HG02884 (cell line): ENCODE results near the gene SLC49A3.
"Not testable (repeated sequence)": the region's sequence is repeated elsewhere in the genome, so short reads cannot be mapped to it uniquely, and the experiment has no call there.

Experiments used
- ATAC-seq: cut with Tn5 transposase; IDR thresholded peaks from one replicate; pipeline ENCODE4 v1.9.1; 2021; ENCODE audit warnings: mild to moderate bottlenecking, moderate library complexity; ENCODE audit not compliant: unreplicated experiment

Gene SLC49A3

DNA sequence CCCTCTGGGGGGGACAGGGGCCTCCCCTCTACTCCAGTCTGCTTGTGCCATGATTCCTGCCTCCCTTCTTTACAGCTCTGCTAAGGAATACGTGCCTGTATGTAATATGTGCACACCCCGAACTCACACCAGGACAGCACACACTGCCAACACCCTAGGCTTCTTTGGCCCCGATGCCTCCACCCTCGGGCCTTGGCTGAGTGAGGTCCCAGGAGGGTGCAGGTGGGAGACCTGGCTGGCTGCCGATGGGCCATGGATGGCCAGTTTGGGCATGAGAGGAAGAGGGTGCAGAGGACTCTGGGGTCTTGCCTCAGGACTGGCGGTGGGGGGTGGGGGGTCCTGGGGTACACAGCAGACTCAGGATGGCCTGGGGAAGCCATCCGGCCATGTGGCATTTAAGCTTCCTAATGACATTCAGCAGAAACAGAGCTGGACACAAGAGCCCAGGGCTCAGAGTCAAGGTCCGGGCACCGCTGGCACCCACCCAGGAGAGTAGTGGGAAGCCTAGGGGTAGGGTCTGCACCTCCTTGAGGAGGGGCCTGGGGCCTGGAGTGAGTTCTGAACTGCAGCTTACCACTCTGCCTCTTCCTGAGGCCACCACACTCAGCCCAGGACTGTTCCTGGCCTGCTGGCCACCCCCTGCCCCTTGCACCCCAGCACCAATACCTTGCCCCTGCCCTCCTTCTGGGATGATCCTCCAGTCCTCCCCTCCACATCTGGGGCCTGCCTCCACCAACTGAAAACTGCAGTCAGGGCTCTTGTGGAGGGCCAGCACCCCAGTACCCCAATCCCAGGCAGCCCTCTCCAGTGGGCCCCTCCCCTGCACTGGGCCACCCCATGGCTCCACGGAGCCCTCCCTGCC lies 14.6 kb upstream of the SLC49A3 start:
- ATAC-seq, result no peak

DNA sequence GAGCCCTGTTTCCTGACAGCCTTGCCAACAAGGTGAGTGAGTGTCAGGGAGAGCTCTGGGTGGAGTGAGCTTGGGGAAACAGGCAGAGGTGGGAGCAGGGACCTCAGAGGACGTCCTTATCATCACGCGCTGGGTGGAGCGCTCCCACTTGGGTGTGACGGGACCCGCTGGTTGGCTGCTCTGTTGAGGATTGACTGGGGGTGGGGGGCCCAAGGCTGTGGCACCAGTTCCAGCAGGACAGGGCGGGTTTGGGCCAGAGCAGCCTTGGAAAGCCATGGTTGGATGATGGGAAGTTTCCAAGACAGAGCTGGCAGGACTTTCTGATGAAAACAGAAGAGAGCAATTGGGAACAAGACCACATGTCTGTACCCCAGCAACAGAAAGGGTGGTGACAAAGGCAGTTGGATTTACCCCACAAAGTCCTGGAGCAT lies 13.7 kb upstream of the SLC49A3 start:
- ATAC-seq, result no peak

DNA sequence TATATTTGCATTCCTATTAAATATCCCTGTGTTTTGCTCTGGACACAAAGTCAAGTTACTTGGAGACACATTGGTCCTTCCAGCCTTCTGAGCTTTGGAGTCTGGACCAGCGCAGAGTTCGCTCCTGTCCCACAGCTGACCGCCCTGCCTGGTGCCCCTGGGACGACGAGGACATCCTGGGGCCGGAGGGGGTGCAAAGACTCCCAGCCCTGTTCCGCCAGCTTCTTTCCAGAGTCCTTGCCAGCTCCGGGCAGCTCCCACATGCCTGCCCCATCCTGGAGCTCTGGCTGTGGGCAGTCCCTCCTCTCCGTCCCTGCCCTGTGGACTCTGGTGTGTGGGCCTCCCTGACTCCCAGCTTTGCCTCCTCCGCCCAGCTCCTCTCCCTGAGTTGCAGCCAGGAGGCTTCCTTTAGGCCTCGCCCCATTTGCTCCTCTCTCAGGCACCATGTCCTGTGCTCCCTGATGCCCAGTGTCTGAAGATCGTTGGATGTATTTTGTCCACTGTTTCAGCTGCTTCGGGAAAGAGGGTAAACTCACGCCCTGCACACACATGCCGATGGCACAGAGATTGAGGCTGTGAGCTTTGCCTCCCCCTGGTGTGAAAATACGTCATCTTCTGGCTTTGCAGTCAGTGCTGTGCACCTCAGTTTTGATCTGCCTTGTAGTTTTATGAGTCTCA lies 11.8 kb upstream of the SLC49A3 start:
- no peak for ATAC-seq

DNA sequence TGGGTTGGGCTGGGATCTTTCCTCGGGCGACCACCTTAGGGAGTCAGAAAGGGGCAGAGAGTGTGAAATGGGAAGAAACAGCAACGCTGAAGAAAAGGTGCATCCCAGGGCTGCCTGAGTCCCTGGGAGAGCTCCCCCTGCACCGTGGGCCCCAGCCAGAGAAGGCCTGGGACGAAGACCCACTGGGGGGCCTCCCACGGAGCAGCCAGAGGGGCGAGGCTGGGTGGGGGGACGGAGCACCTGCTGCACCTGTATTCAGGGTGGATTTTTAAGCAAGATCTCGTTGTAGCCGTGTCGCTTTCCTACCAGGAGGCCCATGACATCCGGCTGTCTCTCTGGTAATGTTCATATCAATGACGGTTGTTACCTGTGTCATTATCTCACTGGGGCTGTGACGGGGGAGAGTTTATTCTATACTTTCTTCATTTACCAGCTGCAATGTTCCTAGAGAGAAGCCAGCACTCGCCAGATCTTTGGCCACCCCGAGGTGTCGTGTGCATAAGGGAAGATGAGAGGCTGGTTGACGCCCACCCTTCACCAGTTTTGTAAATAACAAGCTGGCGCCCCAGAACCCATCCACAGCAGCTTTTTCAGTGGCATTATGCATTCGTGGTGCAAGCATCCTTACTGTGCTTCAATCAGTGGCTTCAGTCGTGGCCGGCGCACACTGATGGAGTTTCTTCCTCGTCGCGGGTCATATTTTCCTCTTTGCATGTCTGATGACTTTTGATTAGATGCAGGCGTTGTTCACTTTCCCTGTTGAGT lies 11.0 kb upstream of the SLC49A3 start:
- no peak for ATAC-seq

DNA sequence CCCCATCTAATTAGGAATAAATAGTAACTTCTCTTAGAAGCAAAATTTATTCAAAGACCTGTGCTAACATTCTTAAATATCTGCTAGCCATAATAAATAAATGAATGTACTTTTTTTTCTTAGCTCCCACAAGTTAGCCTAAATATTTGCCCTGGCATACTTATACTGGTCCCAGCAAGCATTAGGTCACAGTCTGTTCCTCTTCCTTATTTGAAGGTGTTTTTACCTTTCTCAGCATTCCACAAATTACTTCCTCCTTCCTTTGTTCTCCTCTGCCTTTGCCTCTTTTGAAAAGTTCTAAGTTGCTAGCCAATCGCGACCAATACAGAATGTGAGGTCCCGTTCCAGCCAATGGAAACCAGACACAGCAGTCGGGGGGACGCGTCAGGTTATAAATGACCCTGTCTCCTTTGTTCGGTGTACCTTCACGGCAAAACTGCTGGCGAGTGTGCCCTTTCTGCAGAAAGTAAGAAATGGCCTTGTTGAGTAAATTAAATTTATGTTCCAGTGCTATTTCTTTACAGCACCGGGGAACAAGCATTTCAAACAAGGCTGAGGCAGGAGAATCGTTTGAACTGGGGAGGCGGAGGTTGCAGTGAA lies 5.5 kb upstream of the SLC49A3 start:
- ATAC-seq, result not testable (repeated sequence)

DNA sequence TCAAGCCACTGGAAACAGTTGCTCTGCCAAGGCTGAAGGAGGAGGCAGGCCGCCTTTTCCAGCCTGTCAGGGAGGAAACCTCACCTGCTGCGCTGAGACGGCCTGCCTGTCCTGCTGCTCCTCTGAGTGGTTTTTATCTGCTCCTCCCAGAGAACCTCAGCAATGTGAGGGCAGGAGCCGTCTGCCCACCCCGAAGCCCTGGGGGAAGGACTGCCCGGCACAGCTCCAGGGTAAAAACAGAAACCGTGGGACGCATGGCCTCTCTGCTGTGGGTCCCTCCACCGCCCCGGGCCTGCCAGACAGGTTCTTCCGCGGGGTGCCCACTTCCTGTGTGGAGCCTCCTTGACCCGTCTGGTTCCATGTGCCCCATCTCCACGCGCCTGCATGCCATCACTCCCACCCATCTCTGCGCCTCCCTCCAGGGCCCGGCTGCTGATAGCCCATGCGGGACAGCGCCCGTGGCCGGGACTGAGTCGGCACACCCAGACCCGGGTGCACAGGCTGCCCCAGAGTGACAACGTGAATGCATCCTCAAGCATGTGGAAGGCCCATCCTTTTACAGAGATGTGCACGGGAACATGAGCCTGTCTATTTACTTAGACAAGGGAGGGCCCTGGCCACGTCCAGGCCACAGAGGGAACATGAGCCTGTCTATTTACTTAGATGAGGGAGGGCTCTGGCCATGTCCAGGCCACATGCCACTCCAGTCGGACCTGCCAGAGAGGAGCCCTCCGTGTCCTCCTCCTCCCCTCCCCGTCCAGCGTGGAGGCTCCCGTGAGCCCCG lies 4.0 kb upstream of the SLC49A3 start:
- no peak for ATAC-seq

DNA sequence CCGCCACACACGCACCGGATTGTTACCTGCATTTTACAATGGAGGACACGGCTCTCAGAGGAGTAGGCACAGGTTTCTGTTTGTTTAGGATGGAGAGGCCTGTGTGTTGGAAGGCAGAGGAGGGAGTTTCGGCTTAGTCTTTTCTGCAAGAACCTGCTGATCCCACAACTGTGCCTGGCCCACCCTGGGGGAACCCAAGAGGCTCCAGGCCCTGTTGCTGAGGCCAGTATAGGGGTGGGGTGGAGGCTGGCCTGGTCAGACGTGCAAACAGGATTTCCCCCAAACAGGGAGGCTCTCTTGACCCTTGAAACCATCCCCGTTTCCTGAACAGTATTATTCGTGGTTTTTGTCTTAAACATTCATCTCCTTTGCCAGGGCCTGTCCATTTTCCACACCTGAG lies 772 bp upstream of the SLC49A3 start:
- no peak for ATAC-seq

DNA sequence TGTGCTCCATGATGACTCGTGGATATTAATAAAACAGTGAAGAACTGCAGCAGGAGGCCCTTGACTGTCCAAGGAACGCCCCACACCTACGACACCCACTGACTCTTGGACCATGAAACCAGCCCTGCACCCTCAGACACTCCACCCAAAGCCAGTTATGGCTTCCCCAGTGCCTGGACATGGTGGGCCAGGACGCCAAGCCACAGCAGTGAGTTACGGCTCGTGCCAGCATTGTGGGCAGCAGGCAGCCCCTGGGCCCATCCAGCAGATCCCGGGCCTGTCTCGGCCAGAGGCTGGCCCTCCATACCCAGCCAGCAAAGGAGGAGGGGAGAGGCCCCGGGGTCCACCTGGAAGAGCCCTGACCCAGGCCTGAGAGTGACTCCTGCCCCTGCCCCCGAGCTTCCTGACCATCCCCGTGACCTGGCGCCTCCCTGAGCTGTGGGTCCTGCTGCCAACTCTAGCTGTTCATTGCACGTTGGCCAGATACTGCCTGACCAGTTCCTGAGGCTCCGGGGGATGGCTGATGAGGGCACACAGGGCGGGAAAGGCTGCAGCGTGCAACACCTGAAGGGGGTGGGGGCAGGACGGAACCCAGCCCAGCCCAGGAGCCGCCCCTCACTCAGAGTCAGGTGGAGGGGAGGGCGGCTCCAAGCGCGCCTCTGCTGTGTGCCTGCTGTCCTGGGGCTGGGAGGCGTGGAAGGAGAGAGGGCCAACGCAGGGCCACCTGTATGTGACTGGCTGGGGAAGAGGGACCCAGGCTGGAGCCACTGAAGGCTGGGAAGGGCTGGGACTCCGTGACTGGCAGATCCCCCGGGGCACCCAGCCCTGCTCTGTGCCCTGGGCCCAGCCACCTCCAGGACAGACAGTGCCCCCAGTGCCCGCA lies 739 bp downstream of the SLC49A3 start:
- no peak for ATAC-seq

DNA sequence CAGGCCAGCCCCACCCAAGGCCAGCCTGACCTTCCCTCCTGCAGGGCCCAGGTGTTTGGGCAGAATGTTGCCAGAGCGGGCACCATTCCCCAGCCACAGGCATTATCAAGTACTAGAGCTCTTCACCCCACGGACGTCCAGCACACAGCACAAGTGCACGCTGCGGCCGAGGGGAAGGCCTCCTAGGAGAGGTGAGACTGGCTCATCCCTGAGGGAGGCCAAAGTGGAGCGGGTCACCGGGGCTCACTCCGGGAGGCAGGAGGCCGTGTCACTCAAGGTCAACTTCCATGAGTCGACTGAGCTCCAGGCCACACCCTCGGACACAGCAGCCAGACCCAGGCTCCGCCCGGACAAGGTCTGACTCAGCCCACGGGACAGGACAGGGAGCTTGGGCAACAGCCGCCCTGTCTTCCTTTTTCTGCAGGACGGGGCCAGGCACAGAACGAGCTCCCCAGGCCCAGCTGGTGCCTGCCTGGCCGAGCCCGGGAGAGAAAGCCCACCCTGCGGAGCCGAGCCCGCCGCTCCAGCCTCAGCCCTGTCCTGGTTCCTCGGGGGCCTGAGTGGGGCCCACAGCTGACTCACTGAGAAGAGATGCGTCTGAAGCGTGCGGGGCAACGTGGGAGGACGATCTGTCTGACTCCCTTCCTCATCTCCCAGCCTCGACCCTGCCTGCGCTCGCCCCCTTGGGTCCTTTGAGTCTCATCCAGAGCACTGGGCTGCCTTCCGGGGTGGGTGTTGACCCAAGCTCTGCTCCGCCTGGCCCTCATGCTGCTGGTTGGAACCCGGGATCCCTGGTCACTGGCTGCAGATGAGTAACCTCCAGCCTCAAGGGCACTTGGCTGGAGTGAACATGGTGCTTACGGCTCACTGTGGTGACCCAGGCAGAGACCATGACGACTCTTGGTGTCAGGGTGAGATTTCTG lies 1.6 kb downstream of the SLC49A3 start:
- ATAC-seq, result no peak

DNA sequence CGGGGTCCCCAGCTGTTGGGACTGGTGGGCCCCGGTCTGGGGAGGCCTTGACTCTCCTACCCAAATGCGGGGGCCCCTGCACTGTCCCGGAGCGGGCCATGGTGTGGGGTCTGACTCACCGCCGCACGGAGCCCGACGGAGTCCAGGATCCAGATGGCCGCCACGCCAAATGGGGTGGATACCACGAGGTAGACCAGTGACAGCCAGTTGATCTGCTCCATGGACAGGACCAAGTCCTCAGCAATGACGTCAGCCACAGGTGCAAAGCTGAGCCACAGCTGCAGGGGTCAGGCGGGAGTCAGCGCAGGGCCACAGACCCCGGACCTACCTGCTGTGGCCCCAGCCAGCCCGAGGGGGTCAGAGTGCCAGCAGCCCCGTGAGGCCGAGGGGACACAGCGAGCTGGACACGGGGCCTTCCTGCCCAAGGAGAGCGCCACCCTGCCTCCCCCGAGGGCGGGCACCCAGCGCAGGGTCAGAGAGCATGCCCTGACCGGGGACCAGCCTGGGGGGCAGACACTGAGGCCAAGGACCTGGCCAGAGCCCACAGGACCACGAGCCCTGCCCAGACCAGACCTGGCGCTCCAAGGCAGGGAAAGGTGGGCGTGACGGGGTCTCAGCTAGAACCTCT lies 2.4 kb downstream of the SLC49A3 start:
- ATAC-seq, result no peak

DNA sequence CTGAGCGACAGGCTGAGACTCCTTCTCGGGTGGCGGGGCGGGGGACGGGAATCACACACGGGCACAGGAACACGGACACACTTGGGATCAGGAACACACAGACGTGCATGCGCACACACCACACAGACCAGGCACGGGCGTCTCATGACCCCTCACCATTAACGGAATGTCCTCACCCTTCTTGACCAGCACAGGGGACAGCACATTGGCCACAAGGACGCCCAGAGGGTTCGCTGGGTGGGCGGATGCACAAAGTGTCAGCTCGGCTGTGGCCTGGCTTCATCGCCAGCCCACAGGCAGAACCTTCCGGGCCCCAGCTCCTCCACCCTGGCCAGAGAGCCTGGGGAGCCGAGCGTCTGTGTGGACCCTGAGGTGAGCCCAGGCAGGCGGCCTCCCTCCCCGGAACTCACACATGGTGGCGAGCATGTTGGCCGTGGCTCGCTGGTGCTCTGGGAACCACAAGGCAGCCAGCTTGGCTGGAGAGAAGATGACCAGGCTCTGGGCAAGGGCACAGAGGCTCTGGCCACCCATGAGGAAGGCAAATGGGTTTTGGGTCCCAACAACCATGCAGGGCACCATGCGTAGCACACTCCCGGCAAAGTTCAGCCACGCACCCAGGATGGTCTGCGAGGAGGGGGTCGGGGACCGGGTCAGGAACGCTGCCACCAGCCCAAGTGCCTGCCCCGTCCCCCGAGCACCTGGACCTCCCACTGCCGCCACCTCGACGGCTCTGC lies 3.1 kb downstream of the SLC49A3 start:
- no peak for ATAC-seq

DNA sequence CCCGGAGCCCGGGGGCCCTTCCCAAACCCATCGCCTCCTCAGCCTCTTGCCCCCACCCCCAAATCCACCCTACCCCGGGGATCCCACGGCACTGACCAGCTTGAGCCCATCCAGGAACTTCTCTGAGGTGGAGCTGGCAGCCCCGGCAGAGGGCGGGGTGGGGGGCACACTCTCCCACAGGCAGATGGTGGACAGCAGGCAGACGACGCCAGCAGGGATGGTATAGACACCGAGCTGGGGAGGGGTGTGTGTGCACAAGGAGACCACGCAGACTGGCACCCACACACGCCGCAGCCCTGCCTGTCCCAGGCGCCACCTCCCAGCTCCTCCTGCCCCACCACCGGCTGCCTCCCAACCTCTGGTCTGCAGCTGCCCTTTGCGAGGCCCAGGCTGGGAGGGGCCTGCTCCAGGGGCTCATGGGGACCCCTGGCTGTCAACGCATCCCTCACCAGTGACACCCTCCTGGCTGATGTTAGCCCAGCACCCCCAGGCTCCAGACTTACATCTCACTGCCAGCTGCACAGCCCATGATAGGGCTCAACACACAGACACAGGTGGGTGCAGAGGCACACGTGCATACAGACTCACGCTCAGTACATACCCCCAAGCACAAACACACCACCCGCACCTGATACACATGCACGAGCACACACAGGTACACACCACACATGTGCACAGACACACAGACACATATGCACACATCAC lies 4.2 kb downstream of the SLC49A3 start:
- no peak for ATAC-seq

DNA sequence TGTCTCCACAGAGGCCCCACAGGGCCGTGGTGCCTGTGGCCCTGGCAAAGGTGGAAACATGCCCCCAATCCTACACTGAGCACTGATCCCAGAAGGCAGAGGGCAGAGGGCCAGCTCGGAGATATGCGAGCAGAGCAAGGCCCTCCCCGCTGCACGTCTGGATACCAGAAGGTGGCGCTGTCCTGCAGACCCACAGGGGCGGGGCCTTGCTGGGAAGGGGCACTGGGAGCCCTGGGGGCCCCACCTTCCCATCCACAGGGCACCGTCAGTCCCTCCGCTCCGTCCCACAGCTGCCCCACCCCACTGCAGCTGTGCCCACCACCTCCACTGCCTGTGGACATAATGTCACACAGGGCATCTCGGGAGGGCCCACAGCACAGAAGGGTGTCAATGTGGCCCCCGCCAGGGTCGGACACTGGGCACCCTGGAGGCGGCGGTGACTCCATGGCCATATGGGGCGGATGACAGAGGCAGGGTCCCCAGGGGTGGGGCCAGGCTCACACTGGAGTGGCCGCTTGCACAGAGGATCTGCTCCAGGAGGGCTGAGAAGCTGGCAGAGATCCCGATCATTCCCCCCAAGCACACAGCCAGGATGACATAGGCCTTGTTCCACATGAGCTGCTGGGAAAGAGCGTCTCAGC lies 4.8 kb downstream of the SLC49A3 start:
- no peak for ATAC-seq

DNA sequence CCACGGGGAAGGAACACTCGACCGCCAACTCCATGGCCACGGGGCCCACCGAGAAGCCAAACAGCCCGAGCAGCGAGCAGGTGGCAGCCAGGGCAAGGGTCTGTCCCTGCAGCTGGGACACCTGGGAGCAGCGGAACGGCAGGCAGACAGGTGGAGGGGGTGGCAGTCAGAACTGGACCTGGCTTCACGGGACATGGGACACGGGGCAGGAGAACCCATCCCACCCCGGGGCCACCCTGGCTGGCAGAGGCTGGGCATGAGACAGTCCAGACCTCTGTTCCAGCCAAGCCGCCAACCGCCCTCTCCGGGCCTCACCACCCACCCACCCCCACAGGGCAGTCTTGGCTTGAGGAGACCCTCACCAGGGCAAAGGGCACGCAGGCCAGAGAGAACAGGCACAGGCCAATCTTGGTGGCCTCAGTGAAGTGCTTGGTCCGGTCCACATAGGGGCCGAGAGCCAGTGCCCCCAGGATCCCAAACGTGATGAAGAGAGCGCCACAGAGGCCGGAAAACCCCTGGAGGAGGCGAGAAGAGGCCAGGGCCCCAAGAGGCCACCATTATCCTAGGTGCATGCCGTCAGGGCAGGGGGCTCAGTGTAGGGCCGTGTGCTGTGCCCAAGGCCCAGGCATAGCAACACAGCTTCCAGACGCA lies 5.6 kb downstream of the SLC49A3 start:
- ATAC-seq, result no peak

DNA sequence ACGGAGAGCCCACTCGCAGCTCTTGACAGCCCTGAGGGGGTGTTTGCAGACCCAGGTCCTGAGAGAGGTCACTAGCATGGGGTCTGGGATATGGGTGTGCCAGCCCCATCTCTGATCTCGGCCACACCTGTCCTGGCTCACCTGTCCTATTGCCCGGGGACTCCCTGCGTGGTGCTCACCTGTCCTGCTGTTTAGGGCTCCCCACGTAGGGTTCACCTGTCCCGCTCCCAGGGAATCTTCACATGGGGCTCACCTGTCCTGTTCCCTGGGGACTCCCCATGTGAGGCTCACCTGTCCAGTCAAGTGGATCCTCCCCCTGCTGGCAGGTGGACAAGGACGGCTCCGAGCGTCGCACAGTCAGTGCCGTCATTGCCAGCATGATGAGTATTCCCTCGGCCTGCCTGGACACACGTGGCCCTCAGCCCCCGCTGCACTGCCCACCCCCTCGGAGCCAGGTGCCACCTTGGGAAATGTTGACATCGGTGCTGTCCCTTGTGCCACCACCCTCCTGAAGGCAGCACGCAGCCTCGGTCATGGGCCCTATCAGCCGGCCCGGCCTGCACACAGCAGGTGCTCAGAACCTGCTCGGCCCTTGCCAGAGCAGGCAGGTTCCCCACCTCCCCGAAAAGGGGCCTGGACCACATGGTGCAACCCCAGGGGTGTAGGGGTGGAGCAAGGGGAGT lies 6.3 kb downstream of the SLC49A3 start:
- ATAC-seq, result no peak
